T-helper 22 cell (primary cell): ENCODE results near the gene SSNA1.
A peak's percentile ranks its signal among the peaks of the same experiment; 100 is the strongest.

Experiments
- DNase-seq: peaks from one replicate; pipeline ENCODE4 v3.0.0-alpha.2; 2020; ENCODE audit warnings: low read depth

Gene SSNA1

DNA sequence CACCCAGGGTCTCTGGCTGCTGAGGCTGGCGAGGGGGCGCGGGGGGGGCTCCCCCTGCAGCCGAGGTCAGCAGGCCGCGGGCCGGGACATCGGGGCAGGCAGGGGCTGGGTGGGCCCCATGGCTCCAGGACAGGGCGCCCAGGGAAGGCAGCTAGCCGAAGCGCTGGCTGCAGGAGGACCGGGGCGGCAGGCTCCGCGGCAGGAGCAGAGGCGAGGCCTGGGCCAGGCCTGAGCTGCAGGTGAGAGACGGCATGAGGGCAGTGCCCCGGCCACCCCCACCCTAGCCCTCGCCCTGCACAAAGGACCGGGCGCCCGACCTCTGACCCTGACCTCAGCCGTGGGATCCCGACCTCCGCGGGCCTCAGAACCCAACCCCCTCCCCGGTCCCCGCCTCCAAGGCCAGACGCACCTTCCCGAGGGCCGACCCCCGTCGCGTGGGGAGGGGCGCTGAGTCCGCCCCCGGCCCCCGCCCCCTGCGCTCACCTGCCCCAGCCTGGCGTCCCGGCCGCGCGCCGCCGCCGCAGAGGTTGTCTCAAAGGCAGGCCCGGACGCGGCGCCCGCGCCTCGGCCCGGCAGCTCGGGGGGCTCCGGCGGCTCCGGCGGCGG is 33.1 kb downstream of the SSNA1 start:
- DNase-seq = no peak

DNA sequence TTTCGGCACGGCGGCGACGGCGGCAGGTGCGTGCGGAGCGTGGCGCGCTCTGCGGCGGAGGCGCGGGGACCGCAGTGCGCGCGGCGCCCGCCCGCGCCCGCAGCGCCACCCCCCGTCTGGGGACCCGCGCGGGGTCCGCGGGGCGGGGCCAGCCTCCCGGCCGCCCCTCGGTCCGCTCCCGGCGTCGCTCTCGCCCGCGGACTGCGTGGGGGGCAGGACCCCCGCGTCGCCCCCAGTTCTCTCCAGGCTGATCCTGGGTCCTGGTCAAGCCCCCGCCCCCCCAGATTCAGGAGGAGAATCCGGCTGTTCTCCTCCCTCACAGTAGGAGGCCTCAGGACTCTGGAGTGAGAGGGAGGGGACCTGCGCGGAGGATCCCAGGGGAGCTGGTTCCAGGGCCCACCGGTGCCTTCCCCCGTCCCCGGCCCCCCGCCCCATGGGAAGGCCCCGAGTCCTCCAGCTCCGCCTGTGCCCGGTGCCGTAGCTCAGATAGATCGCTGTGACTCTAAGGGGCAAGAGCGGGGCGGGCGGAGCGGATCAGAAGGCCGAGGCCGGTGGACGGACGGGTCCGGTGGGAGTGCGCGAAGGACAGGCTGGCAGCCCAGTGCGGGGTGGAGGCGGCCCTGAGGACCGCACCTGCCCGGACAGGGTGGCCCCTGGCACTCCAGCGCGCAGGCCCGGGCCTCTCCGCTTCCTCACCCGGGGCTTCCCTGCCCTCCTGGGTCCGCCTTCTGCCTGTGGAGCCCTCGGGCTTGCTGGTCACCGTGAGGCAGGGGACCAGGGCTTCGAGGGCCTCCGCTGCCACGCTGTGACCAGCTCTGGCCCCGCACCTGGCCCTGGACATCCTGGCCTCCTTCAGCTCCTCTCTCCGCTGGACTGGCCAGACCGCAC is 34.0 kb downstream of the SSNA1 start, which contains the start of gene RNF208:
RNF208 (minus strand) TSS at position 51 of the 888 bp plus-strand sequence. CDS start 1,028 bp downstream, outside the sequence.
- DNase-seq = no peak

DNA sequence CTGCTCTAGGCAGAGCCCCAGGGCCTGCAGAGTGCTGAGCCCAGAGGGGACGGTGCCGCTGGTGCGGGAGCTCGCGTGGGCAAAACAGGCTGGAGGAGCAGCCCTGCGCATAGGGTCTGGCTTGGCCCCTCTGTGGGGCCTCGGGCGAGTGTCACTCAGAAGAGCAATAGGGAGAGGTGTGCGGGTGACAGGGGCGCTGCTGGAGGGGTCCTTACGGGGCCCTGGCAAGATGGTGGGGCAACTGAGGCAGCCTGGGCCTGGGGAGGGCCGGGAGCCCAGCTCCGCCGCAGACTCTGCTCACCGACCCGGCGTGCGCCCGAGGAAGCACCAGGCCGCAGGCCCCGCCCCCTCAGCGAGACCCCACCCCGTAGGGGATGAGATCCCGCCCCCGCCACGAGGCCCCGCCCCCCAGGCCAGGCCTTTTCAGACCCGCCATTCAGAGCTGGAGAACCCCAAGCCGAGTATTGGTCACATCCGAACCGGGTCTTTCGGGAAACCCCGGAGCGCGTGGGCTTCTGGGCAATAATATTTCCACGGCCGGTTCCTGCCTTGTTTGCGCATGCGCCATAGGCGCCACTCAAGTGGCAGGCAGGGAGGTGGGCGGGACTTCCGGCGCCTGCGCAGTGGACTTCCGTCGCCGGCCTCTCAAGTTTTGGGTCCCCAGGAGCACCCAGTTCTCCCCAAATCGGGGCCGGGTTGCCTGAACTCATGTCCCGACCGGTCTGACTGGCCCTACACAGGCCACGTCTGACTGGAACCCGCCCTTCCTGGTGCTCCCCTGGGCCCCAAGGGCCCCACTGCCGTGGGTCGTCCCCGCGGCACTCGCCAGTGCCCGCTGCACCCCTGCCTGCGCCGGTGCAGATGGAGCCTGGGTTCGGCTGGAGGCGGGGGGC is 34.8 kb downstream of the SSNA1 start:
- DNase-seq = peak; percentile 98

DNA sequence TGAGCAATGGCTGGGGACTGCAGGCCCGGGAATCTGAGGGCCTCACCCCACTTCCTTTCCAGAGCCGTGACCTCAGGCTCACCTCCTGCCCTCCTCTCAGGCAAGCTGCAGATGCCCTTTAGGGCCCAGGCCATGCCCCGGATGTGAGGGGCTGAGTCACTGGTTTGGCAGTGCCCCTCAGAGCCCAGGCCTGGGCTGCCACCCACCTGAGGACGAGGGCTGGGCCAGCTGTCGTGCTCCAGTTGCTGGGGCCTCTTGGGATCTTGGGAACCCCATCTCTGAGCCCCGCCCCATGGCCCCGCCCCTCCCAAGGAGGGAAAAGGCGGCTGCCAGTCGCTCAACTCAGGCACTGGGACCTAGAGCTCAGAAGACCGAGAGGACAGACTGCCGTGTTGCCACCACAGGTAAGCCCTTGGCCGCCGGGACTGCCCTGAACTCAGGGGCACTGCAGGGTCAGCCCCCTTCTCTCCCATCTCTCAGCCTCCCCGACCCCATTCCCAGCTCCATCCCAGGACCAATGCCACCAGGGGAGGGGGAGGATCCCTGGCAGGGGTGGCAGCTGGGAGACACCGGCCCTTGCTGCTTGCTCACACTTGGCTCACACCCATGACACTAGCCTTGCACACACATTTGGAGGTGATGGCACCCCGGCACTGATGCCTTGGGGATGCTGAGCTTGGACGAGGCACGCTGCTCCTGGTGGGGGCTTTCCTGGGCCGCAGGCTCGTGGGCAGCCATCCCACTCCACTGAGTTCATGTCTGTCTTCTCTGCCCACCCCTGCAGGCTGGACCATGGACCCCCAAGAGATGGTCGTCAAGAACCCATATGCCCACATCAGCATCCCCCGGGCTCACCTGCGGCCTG is 36.6 kb downstream of the SSNA1 start, which contains the start of gene CYSRT1:
CYSRT1 (plus strand) TSS at position 345 of the 865 bp plus-strand sequence; CDS start at position 793, 448 bp downstream.
- DNase-seq = no peak

DNA sequence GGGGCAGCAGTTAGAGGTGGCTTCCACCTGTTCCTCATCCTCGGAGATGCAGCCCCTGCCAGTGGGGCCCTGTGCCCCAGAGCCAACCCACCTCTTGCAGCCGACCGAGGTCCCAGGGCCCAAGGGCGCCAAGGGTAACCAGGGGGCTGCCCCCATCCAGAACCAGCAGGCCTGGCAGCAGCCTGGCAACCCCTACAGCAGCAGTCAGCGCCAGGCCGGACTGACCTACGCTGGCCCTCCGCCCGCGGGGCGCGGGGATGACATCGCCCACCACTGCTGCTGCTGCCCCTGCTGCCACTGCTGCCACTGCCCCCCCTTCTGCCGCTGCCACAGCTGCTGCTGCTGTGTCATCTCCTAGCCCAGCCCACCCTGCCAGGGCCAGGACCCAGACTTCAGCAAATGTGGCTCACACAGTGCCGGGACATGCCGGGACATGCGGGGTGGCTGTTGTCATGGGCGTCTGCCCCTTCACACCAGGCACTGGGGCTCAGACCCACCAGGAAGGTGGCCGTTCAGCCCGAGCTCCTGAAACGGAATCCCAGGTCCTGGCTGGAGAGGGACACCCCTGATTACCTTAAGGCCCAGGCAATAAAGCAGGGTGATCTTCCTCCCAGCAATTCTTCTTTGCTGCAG is 37.3 kb downstream of the SSNA1 start:
- no peak for DNase-seq

DNA sequence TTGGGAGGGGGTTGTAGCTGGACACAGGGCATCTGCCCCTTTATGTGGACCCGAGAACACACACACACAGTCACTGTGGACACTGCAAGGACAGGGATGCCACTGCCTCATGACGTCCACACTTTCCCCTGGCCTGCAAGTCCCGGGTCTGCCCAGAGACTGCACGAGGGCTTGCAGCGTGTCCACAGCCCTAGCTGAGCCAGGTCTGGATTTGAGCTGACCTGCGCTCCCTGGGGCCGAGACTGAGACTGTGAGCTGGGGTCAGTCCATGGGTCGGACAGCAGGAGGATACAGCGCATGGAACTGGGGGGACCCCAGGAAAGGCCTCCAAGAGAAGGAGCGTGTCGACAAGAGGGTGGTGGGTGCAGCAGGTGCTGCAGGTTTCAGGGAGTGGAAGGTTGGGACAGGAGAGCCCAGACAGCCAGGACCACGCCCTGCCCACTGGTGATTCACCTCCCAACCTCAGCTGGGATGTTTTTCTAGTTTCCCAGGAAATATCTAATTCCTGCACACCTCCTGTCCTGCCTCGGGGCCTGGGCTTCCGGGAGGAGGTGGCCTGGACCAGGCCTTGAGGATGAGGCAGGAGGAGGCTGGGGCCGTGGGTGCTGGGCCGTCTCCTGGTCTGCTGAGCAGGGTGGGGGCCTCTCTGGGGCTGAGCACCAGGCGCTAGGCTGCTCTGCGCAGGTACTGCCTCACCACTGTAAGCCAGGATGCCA is 38.0 kb downstream of the SSNA1 start:
- no peak for DNase-seq

DNA sequence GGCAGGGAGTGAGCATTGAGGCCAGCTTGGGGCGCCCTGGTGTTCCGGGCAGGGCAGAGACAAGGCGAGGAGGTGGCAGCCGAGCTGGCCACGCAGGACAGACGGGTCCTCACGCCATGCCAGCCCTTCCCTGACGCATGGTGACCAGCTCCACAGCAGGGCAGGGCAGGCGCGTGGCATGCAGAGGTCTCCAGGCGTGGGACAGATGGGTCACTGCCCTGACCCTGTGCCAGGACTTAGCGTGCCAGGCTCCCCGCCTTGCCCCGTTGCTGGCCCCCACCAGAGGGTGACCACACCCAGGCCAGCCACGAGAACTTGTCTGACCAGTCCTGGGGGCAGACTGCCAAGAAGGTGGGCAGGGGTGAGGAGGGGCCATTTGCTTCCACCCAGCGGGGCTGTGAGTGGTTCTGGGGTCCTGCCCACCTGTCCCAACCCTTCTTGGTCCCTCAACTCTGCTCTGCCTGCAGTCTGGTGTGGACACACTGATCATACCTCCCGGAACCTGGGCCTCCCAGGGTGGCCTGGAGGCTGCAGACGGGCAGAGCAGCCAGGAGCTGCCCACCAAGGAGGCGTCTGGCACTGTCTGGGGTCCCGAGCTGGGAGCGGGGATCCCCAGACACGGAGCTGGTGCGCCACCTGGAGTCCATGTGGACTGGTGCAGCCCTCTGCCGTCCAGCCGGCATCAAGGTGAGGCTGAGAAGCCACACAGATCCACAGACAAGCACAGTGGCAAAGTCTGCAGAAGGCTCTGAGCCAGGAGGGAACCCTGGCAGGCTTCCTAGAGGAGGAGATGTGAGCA is 38.8 kb downstream of the SSNA1 start, which contains the start of gene RNF224:
RNF224 (plus strand) TSS at position 449 of the 799 bp plus-strand sequence. CDS start 834 bp downstream, outside the sequence.
- DNase-seq = peak; percentile 54

DNA sequence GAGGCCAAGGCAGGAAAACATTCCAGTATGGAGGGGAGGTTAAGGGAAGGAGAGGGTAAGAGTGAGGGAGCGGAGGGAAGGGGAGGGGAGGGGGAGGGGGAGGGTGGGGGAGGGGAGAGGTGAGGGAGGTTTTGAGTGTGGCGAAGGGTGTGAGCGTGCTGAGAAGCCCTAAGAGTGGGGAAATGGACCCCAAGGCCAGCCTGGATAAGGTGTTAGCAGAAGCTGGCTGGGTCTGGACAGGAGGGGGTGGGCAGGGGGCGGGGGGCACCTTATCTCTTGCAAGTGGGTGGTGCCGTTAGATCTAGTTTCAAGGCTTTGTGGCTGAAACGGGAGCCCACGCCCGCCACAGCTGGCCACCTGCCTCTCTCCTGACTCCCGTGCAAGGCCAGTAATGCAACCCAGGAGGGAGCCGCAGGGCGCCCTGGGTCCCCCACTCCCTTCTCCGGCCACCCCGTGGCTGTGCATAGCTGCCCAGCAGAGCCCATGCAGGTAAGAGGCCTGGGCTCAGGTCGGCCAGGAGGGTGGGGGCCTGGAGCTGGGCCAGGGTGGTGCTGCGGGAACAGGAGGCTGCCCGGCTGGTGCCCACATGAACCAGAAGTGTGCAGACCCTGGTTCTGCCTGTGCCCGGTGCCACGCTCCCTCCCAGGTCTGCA is 39.5 kb downstream of the SSNA1 start:
- no peak for DNase-seq

DNA sequence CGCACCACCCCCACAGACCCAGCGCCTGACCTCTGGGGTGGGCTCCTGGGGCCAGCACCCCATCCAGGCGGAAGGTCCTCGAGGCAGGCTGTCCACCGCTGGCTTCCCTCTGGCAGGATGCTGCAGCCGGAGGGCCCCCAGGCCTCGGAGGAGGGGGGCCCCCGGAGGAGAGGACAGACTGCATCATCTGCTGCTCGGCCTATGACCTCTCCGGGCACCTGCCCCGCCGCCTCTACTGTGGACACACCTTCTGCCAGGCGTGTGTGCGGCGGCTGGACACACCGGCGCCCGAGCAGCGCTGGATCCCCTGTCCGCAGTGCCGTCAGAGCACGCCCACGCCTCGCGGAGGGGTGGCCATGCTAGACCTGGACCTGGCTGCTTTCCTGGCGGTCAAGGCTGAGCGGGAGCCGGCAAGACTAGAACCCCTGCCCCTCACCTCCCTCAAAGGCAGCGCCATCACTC is 40.1 kb downstream of the SSNA1 start:
- DNase-seq = no peak

DNA sequence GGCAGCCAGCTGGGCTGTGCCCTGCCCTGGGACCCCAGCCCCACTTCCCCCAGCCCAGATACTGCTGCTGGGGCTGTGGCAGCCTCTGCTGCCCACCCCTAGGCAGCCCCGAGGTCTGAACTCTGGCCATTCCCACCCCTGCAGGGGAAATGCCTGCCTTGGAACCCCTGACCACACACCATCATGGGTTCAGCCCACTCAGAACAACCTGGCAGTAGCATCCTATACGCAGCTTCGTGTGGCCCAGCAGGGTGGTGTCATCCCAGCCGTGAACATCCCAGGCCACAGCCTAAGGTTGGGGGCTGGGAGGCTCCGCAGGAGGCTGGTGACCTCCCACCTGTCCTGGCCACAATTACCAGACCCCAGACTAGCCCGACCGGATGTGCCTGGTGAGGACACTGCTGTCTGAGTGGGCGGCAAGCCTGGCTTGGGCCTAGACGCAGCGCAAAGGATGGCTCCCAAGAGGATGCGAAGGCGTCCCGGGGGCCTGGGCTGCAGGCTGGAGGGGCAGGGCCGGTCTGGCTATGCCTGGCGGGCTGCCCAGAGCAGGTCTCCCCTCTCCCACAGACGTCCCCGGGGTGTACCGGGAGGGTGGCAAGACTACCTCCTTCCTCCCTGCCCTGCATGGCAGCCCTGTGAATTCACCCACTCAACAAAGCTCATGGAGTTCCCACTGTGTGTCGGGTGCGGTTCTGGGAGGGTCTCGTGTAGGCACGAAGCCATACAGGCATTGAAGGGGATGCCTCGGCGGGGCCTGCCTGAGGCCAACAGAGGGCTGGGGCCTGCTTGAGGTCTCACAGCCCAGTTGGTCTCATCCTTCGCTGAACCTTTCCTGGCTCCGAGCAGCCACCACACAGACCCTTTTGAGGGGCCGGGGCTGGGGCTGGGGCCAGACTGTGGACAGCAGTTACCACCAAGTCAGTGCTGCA is 40.8 kb downstream of the SSNA1 start:
- no peak for DNase-seq

DNA sequence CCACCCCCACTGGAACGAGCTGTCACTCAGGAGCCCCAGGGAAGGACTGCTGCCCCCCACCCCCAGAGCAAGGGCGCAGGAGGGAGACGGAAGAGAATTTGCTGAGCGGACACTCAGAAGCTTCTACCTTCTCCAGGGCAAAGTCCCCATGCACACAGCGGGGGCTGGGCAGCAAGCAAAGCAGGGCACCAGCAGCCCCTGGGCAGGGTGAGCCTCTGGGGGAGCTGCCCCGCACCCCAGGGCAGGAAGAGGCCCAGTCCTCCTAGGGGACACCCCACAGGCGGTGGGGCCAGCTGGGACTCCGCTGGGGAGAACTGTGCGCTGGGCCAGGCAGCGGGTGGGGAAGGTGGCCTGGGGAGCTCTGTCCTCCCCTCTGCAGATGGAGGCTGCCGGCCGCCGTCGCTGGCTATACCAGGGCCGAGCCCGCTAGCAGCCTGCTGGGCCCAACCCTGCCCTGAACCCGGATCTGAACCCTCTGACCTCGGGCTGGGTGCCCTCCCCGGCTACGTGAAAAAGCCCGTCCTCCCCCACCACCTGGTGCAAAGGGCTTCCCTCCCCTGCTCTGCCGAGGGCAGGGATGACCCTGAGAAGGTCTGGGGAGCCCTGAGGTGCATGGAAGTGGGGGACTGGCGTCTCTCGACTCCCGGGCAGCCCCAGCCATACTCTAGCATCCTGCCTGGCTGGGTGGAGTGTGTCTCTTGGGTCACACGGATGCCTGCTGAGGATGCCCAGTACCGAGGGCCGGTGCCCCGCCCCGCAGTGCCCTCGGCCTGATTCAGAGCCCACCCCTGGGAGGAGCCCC is 41.6 kb downstream of the SSNA1 start:
- DNase-seq = no peak

DNA sequence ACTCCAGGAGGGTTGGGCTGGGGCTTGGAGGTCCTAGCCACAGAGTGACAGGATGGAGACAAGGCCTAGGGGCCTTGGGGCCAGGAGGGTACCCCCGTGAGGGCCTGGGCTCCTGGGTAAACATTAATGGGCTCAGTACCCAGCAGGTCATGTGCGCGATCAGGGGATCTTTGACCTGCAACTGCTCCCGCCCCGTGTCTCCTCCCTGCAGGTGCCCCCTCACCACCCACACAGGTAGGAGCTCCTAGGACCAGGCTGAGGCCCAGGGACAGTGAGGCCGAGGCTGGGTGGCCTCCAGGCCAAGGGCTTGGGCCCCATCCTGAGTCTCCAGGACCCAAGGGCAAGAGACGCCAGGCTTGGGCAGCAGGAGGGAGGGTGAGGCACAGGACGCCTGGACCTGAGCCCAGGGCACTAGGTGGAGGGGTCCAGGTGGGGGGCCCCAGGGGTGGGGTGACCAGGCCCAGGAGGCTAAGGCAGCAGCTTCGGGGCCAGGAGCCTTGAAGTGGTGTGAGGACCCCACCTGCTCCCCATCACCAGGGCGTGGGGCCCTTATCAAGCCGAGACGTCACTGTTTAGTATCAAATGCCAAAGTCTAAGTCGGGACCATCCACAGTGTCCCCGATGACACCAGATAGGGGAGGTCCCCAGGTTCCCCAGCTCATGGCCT is 42.4 kb downstream of the SSNA1 start, which contains the start of gene SLC34A3:
SLC34A3 (plus strand) TSS at position 197 of the 667 bp plus-strand sequence. CDS start 802 bp downstream, outside the sequence.
- no peak for DNase-seq

DNA sequence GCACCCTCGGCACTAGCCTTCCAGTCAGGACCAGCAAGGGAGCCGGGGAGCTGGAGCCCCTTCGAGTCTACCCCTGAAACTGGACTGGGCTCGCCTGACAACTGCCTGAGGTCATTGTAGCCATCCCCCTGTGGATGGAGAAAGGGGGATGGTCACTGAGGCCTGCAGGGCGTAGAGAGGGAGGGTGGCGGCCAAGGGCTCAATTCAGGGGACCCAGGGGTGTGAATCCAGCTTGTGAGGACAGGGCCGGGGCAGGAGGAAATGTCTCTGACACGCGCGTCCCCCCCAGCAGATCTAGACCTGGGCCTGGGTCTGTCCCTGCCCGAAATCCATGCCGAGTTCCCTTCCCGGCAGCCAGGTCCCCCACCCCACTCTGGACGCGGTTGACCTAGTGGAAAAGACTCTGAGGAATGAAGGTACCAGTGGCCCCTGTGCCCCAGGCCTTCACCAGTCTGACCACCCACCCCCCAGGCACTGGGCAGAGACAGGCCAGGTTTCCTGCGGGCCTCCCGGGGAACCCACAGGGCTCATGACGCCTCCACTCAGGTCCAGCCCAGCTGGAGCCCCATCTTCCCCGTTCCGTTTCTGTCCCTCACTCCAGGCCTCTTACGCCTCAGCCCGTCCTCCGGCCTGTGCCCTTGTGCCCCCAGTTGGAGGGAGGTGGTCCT is 43.0 kb downstream of the SSNA1 start:
- DNase-seq = no peak

DNA sequence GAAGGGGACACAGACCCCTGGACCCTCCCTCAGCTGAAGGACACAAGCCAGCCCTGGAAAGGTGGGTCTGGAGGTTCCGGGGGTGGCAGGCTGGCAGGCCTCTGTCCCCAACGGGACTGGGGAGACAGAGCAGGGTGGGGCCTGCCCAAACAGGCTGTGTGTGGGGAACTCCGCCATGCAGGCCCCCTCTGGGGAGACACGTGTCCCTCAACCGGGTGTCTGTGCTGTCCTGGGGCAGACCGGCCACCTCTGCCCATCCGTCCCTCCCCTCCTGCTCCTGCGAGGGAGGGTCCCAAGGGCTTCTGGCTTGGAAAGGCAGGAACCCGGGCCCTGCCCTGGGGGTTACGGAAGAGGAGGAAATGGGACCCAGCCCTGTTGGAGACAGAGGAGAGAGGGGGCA is 43.6 kb downstream of the SSNA1 start:
- no peak for DNase-seq

DNA sequence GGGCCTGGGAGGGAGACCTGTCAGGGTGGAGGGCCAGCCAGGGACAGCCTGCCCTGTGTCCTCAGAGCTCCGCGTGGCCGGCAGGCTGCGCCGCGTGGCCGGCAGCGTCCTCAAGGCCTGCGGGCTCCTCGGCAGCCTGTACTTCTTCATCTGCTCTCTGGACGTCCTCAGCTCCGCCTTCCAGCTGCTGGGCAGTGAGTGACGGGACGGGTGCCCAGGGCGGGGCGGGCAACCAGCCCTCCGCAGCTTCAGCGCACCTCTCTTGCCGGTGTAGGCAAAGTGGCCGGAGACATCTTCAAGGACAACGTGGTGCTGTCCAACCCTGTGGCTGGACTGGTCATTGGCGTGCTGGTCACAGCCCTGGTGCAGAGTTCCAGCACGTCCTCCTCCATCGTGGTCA is 44.0 kb downstream of the SSNA1 start:
- DNase-seq = no peak
